Stomach (tissue), 4 donors: ENCODE measurements around the gene LZTR1.

Source experiments
- EP300 ChIP-seq: sonication (generic); formaldehyde crosslinking; IDR thresholded peaks from one replicate; pipeline ENCODE4 v1.6.1; 2017; ENCODE audit warnings: antibody characterized with exemption
- POLR2A ChIP-seq, 4 donors: fragments of 450-650 bp; IDR thresholded peaks; one replicate each; pipeline ENCODE4 v1.6.1; 2016; ENCODE audit warnings: antibody characterized with exemption in 4 of 4, control low read depth in 2 of 4, mild to moderate bottlenecking in 1 of 4, moderate library complexity in 1 of 4
- TF ChIP-seq, protein P1 (sequence below), 7 experiments: fragments of 450-650 bp in 4 of 7; fragments of 200-600 bp in 3 of 7; sonication (generic) in 3 of 7; IDR thresholded peaks; one replicate each; pipeline ENCODE4 v1.5.1; 2016 to 2019; ENCODE audit warnings: antibody characterized with exemption in 7 of 7, control low read depth in 2 of 7, mild to moderate bottlenecking in 1 of 7

DNA sequence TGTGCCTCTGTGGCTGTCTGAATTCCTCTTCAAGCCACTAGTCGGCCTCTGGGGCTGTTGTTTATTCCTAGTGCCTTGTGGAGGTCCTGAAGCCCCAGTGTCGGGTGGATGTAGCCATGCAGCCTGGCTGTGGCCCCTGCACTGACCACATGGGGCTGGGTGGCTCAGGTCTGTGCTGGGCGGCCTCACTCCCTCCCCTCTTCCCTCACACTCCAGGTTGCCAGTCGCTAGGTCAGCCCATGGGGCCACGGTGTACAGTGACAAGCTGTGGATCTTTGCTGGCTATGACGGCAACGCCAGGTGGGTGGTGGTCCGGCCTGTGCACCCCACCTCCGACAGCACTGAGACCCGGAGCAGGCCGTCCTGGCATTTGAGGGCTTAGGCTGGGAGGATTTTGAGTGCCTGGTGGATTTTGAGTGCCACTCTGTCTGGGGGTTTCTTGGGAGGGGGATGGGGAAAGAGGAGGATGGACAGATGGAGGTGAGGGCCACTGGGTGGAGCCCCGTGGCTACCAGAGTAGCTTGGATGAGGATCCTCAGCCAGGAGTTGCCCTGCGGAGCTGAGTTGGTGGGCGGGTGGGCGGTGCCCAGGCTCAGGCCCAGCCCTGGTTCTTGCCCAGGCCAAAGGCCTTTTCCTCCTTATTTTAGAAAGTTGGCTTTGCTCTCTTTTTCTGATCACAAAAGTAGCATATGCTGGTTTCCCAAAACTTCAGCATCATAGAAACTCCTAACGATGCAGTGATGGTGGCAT, 6.7 kb downstream of the LZTR1 start:
- TF ChIP-seq, protein P1, sequence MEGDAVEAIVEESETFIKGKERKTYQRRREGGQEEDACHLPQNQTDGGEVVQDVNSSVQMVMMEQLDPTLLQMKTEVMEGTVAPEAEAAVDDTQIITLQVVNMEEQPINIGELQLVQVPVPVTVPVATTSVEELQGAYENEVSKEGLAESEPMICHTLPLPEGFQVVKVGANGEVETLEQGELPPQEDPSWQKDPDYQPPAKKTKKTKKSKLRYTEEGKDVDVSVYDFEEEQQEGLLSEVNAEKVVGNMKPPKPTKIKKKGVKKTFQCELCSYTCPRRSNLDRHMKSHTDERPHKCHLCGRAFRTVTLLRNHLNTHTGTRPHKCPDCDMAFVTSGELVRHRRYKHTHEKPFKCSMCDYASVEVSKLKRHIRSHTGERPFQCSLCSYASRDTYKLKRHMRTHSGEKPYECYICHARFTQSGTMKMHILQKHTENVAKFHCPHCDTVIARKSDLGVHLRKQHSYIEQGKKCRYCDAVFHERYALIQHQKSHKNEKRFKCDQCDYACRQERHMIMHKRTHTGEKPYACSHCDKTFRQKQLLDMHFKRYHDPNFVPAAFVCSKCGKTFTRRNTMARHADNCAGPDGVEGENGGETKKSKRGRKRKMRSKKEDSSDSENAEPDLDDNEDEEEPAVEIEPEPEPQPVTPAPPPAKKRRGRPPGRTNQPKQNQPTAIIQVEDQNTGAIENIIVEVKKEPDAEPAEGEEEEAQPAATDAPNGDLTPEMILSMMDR (IDR thresholded peaks at IDR 0.05): no peak
- TF ChIP-seq POLR2A (IDR thresholded peaks at IDR 0.05) (no peak), EP300 (no peak)
